ENCODE measurements around the gene TRABD2A.
A peak's percentile ranks its signal among the peaks of the same experiment; 100 is the strongest.
"Not testable (repeated sequence)": the region's sequence is repeated elsewhere in the genome, so short reads cannot be mapped to it uniquely, and the experiment has no call there.

Gene TRABD2A

GRCh38 chr2:84879584-84880394 lies 1.1 kb downstream of the TRABD2A start:
- DNase-seq (ENCODE audit: low read depth) = no peak

- no peak for DNase-seq (ENCODE audit: low read depth)
Measured at GRCh38 chr2:84878896-84879583, 1.8 kb downstream of the TRABD2A start.

GRCh38 chr2:84878459-84878858 lies 2.4 kb downstream of the TRABD2A start:
- no peak for DNase-seq (ENCODE audit: low read depth)

- no peak for DNase-seq (ENCODE audit: low read depth)
Measured at GRCh38 chr2:84876369-84876768, 4.5 kb downstream of the TRABD2A start.

- not testable (repeated sequence) for DNase-seq (ENCODE audit: low read depth)
Measured at GRCh38 chr2:84875619-84876018, 5.3 kb downstream of the TRABD2A start.

- DNase-seq (ENCODE audit: low read depth) = no peak
Measured at GRCh38 chr2:84875213-84875560, 5.7 kb downstream of the TRABD2A start.

GRCh38 chr2:84874381-84875212 lies 6.3 kb downstream of the TRABD2A start:
- DNase-seq (ENCODE audit: low read depth) = peak; percentile 74

- DNase-seq (ENCODE audit: low read depth) = no peak
Measured at GRCh38 chr2:84873350-84873749, 7.5 kb downstream of the TRABD2A start.

GRCh38 chr2:84872691-84873090 lies 8.2 kb downstream of the TRABD2A start:
- not testable (repeated sequence) for DNase-seq (ENCODE audit: low read depth)

GRCh38 chr2:84870306-84870705 lies 10.6 kb downstream of the TRABD2A start:
- no peak for DNase-seq (ENCODE audit: low read depth)

GRCh38 chr2:84868327-84868726 lies 12.6 kb downstream of the TRABD2A start:
- not testable (repeated sequence) for DNase-seq (ENCODE audit: low read depth)

- peak; percentile 84 for DNase-seq (ENCODE audit: low read depth)
Measured at GRCh38 chr2:84866122-84866521, 14.8 kb downstream of the TRABD2A start.

GRCh38 chr2:84865181-84865783 lies 15.6 kb downstream of the TRABD2A start:
- DNase-seq (ENCODE audit: low read depth) = peak; percentile 53

- no peak for DNase-seq (ENCODE audit: low read depth)
Measured at GRCh38 chr2:84862006-84862405, 18.9 kb downstream of the TRABD2A start.

GRCh38 chr2:84861539-84861938 lies 19.3 kb downstream of the TRABD2A start:
- DNase-seq (ENCODE audit: low read depth) = no peak

GRCh38 chr2:84858937-84859336 lies 21.9 kb downstream of the TRABD2A start:
- no peak for DNase-seq (ENCODE audit: low read depth)

- no peak for DNase-seq (ENCODE audit: low read depth)
Measured at GRCh38 chr2:84858123-84858522, 22.8 kb downstream of the TRABD2A start.

GRCh38 chr2:84857566-84857965 lies 23.3 kb downstream of the TRABD2A start:
- DNase-seq (ENCODE audit: low read depth) = no peak

GRCh38 chr2:84856787-84857186 lies 24.1 kb downstream of the TRABD2A start:
- no peak for DNase-seq (ENCODE audit: low read depth)

- no peak for DNase-seq (ENCODE audit: low read depth)
Measured at GRCh38 chr2:84855731-84856130, 25.2 kb downstream of the TRABD2A start.

- DNase-seq (ENCODE audit: low read depth) = no peak
Measured at GRCh38 chr2:84854850-84855249, 26.0 kb downstream of the TRABD2A start.

- no peak for DNase-seq (ENCODE audit: low read depth)
Measured at GRCh38 chr2:84851876-84852275, 29.0 kb downstream of the TRABD2A start.

All from fibroblast of gingiva (primary cell).